ENCODE measurements around the gene TMEM53. TPM values are rescaled to one million over a fixed set of nuclear protein-coding genes. Genes with fewer than 3 reads are reported as not detected.
A peak's percentile ranks its signal among the peaks of the same experiment; 100 is the strongest.
"Not testable (repeated sequence)": the region's sequence is repeated elsewhere in the genome, so short reads cannot be mapped to it uniquely, and the experiment has no call there.

TMEM53 gene
- total RNA-seq, 1 donor from 2014 or later = 13.9 TPM

DNA sequence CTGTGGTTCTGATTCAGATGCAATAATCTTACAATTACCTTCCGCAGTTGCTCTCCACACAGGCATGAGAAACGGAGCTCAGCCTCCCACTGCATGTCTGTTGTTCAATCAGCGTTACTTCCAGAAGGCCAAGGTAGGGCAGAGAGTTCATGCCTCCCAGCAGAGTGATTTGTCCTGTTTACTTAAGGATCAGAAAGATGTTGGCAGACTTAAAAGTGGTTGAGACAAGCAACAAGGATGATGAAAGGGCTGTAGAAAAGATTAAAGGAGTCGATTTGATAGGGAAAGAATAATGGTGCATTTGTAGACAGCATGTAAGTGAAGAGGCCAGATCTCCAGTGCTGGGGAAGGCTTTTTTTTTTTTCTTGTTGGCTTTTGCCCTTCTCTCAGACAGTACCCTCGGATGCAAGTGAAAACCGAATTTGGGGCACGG, 26.9 kb upstream of the TMEM53 start:
- H3K9me3 ChIP-seq = no peaks in the 10 kb centered on the region
- intact Hi-C loops (cut with DNase I) = no loop called here
- ATAC-seq (peak; percentile 16), DNase-seq (no peak)
- no peaks in the 10 kb centered on the region for H3K27me3 ChIP-seq
- H3K36me3 ChIP-seq = no peaks in the 10 kb centered on the region
- no peak overlapping the region for H3K4me3 ChIP-seq
- no peaks in the 10 kb centered on the region for H3K4me1 ChIP-seq
- H3K27ac ChIP-seq = no peak overlapping the region
- TF ChIP-seq, protein P1, sequence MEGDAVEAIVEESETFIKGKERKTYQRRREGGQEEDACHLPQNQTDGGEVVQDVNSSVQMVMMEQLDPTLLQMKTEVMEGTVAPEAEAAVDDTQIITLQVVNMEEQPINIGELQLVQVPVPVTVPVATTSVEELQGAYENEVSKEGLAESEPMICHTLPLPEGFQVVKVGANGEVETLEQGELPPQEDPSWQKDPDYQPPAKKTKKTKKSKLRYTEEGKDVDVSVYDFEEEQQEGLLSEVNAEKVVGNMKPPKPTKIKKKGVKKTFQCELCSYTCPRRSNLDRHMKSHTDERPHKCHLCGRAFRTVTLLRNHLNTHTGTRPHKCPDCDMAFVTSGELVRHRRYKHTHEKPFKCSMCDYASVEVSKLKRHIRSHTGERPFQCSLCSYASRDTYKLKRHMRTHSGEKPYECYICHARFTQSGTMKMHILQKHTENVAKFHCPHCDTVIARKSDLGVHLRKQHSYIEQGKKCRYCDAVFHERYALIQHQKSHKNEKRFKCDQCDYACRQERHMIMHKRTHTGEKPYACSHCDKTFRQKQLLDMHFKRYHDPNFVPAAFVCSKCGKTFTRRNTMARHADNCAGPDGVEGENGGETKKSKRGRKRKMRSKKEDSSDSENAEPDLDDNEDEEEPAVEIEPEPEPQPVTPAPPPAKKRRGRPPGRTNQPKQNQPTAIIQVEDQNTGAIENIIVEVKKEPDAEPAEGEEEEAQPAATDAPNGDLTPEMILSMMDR (IDR thresholded peaks at IDR 0.05) = no peak

DNA sequence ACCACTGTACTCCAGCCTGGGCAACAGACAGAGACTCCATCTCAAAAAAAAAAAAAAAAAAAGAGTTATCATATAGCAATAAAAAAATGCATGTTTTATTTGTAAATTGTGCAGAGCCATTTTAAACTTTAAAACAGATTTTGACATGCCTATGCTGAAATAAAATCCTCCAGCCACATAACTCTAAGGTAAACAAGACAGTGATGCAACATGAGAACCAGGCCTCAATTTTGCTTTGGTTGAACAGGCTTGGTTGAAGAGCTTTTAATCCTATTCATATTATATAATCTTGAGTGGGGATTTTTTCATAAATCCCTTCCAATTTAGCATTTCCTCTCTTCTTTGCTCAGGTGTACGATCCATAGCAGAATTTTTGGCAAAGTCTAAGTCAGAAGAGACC, 26.3 kb upstream of the TMEM53 start:
- H3K27me3 ChIP-seq = no peaks in the 10 kb centered on the region
- no peaks in the 10 kb centered on the region for H3K36me3 ChIP-seq
- no peak overlapping the region for H3K27ac ChIP-seq
- H3K9me3 ChIP-seq = no peaks in the 10 kb centered on the region
- intact Hi-C loops (cut with DNase I) = no loop called here
- TF ChIP-seq, protein P1 (IDR thresholded peaks at IDR 0.05) = no peak
- no peak for DNase-seq
- no peak for ATAC-seq
- no peaks in the 10 kb centered on the region for H3K4me1 ChIP-seq
- H3K4me3 ChIP-seq = no peak overlapping the region

DNA sequence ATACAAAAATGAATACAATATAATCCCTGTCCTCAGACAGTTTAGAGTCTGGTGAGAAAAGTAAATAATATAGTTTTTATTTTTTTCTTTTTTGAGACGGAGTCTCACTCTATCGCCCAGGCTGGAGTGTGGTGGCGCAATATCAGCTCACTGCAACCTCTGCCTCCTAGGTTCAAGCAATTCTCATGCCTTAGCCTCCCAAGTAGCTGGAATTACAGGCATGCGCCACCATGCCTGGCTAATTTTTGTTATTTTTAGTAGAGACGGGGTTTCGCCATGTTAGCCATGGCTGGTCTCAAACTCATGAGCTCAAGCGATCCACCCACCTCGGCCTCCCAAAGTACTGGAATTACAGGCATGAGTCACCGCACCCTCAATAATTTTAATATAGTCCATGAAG, 25.1 kb upstream of the TMEM53 start:
- H3K4me1 ChIP-seq; H3K36me3 ChIP-seq; H3K27me3 ChIP-seq; H3K9me3 ChIP-seq; H3K4me3 ChIP-seq; H3K27ac ChIP-seq; DNase-seq; ATAC-seq; intact Hi-C loops (cut with DNase I): not testable (repeated sequence)

DNA sequence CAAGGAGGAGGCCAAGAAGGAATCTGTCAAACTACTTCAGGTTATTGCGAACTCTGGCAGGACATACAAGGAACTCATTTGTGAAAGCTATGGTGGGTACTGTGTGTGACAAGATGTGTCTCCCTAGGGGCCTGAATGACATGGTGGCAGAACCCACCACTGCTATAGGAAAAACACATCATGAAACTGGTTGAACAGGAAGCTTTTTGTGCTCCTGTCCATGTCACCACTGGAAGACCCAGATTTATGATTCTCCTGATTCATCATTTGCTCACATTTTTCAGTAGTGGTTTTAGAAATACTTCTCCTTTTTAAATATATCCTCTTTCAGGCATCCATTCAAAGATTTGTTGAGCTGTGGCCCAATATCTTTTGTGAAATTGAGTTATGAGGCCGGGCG, 23.9 kb upstream of the TMEM53 start:
- H3K36me3 ChIP-seq = no peaks in the 10 kb centered on the region
- intact Hi-C loops (cut with DNase I) = no loop called here
- ATAC-seq (no peak), DNase-seq (no peak)
- H3K27ac ChIP-seq = no peak overlapping the region
- H3K27me3 ChIP-seq = no peaks in the 10 kb centered on the region
- H3K4me3 ChIP-seq = no peak overlapping the region
- no peaks in the 10 kb centered on the region for H3K4me1 ChIP-seq
- no peaks in the 10 kb centered on the region for H3K9me3 ChIP-seq
- TF ChIP-seq, protein P1 (IDR thresholded peaks at IDR 0.05) = no peak

DNA sequence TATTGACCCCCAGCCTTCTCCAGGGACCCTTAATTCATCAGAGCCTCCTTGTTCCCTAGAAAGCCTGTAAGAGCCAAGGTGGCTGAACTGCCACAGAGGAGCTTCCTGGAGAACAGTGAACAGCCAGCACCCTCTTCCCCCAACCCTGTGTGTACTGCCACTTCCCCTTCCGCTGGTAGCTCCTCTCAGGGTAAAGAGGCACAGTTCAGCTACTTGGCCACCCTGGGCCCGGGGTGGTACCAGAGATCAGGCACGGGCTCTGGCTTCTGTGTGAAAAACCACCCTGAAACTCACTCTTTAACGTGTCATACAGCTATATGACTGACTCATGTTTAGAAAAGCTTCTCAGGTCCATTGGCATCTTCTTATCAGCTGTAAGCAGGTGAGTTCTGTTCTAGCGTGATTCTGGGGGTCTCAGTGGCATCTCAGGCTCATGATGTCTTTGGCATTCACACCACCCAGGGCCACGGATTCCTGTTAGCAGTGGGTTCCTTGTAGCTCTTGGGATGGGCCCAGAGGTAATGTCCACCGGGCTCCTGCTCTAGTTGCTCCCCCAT, 22.6 kb upstream of the TMEM53 start:
- Histone ChIP-seq H3K27ac (peak overlapping the region; percentile 6), H3K9me3 (no peaks in the 10 kb centered on the region), H3K36me3 (no peaks in the 10 kb centered on the region), H3K4me1 (no peaks in the 10 kb centered on the region), H3K4me3 (no peak overlapping the region), H3K27me3 (no peaks in the 10 kb centered on the region)
- no peak for DNase-seq
- TF ChIP-seq, protein P1 (IDR thresholded peaks at IDR 0.05) = no peak
- ATAC-seq = peak; percentile 86
- intact Hi-C loops (cut with DNase I) = no loop called here

DNA sequence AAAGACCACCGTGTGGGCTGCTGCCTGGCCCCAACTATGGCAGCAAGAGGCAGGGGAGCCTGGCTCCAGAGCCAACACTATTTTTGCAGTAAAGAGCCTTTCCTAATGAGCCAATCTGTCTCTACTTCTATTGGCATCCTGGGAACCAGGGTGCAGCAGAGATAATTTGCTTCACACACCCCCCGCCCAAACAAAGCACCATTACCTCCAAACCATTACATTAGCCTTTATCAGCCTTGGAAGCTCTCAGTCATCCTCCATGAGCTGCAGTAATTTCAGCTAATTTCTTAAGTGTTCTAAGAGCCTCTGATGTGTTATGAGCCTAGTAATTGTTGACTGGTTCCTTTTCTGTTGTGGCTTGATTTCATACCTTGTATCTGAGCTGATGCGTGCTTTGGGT, 21.8 kb upstream of the TMEM53 start:
- TF ChIP-seq, protein P1 (IDR thresholded peaks at IDR 0.05) = no peak
- Histone ChIP-seq H3K9me3 (no peaks in the 10 kb centered on the region), H3K4me1 (no peaks in the 10 kb centered on the region), H3K27ac (no peak overlapping the region), H3K36me3 (no peaks in the 10 kb centered on the region), H3K4me3 (no peak overlapping the region), H3K27me3 (no peaks in the 10 kb centered on the region)
- intact Hi-C loops (cut with DNase I) = no loop called here
- DNase-seq = no peak
- no peak for ATAC-seq

All from upper lobe of right lung (tissue), 1 donor.